Measurements from ENCODE around the gene SH3RF1.

SH3RF1 gene

DNA sequence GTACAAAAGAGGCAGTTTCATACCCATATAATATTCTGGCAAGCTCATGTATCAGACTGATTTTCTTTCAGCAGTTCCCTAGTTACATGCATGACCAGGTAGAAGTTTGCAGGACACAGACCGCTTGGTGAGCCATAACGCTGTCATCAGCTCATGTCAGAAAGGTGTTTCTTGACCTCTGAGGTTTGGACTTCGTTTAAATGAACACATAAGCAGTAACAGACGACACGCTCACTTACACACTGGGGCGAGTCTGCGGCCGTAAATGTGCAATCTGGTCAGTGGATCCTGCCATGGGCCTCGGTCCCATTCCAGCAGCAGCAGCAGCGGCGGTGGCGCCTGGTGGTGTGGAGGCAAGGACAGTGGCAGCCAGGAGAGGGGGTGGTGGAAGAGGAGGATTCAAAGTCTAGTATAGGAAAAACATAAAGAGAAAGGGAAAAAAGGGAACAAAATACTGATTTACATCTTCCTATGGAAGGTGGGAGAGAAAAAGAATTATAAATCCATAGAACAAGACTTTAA lies 148.8 kb downstream of the SH3RF1 start:
- TF ChIP-seq, protein P1, sequence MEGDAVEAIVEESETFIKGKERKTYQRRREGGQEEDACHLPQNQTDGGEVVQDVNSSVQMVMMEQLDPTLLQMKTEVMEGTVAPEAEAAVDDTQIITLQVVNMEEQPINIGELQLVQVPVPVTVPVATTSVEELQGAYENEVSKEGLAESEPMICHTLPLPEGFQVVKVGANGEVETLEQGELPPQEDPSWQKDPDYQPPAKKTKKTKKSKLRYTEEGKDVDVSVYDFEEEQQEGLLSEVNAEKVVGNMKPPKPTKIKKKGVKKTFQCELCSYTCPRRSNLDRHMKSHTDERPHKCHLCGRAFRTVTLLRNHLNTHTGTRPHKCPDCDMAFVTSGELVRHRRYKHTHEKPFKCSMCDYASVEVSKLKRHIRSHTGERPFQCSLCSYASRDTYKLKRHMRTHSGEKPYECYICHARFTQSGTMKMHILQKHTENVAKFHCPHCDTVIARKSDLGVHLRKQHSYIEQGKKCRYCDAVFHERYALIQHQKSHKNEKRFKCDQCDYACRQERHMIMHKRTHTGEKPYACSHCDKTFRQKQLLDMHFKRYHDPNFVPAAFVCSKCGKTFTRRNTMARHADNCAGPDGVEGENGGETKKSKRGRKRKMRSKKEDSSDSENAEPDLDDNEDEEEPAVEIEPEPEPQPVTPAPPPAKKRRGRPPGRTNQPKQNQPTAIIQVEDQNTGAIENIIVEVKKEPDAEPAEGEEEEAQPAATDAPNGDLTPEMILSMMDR (IDR thresholded peaks at IDR 0.05; ENCODE audit: control insufficient read depth, extremely low read depth, insufficient read depth), result no peak
- no peak for DNase-seq (ENCODE audit: low read depth)
- H3K4me3 ChIP-seq (ENCODE audit: low read depth, low read length), result no peak overlapping the region

DNA sequence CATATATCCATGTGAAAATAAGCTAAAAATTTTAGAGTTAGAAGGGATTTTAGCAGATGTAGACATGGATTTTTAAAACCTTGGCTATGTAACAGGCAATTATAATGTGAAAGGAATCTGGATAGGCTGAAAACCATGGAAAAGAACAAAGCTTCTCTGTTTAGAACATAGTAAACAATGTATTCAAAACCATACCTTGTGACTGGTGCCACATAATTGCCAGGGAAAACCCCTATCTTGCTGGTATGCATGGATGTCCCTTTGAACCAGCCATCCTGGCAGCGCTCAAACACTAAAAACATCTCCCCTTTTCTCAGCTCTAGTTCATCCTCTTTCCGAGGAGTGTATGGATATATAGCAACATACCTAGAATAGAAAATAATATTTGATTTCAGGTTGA lies 150.1 kb downstream of the SH3RF1 start:
- TF ChIP-seq, protein P1 (IDR thresholded peaks at IDR 0.05; ENCODE audit: control insufficient read depth, extremely low read depth, insufficient read depth), result no peak
- no peak for DNase-seq (ENCODE audit: low read depth)
- no peak overlapping the region for H3K4me3 ChIP-seq (ENCODE audit: low read depth, low read length)

DNA sequence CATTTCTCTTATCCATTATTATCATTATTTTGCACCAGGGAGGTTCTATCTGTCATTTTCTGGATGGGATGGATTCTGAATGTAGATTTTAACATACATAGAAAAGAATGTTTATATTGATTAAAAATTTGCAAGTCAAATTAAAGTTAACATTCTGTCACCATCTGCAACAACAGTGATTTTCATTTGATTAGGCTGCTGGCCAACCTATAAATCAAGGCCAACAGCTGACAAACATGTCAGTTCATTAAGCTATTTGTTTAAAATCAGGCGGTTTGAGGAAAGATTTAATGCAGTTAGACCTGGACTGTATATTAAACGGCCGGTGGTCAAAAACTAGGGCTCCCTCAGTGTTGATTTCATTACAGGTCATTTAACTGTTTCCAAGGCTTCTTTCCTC lies 151.2 kb downstream of the SH3RF1 start:
- DNase-seq (ENCODE audit: low read depth), result no peak
- TF ChIP-seq, protein P1 (IDR thresholded peaks at IDR 0.05; ENCODE audit: control insufficient read depth, extremely low read depth, insufficient read depth), result no peak
- no peak overlapping the region for H3K4me3 ChIP-seq (ENCODE audit: low read depth, low read length)

DNA sequence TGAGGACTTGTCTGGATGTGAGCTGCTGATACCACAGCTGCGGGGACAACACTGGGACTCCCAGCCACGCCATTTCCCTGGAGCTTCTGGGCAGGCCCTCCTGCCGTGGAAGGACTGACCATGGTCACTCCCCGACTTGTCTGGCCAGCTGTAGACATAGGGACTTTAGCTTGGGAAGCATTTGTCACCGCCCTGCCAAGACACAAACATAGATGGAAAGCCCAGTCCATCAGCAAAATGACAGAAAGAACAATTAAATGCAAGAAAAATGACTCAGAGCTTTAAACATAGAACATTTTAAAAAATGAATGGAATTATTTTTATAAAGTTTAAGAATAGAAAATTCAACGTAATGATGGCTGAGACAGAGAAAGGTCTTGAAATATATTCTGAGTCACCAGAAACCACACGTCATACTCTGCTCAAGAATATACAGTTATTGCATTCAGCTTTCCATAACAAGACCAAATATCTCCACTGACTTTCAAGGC lies 153.1 kb downstream of the SH3RF1 start:
- DNase-seq (ENCODE audit: low read depth), result no peak
- TF ChIP-seq, protein P1 (IDR thresholded peaks at IDR 0.05; ENCODE audit: control insufficient read depth, extremely low read depth, insufficient read depth), result no peak
- H3K4me3 ChIP-seq (ENCODE audit: low read depth, low read length), result no peak overlapping the region

DNA sequence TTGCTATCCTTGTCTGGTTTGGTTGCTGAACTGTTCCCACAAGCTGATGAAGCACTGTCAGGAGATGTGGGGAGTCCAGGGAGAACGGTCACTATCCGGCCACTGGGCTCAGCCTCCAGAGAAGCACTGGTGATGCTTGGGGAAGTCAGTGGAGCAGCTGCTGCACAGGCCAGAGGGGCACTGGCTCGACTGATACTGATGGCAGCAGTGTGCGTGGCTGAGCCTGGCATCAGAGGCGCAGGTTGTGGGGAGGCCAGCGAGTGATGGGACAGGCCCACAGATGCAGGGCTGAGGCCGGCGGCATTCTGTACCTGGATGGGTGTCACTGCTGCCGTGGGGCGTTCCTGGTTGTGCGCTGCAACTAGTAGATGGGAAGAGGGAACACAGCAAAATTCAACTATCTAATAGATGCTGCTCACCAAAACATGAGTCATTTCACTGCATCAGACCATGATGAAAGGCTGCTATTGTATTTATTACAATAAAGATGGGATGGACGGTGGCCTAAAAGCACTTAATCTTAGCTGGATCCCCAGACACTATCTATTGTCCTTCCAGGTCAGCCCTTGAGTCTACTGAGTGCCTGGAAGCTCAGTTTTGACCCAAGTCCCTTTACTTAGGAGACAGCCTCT lies 154.4 kb downstream of the SH3RF1 start:
- TF ChIP-seq, protein P1 (IDR thresholded peaks at IDR 0.05; ENCODE audit: control insufficient read depth, extremely low read depth, insufficient read depth), result no peak
- H3K4me3 ChIP-seq (ENCODE audit: low read depth, low read length), result no peak overlapping the region
- DNase-seq (ENCODE audit: low read depth), result no peak

DNA sequence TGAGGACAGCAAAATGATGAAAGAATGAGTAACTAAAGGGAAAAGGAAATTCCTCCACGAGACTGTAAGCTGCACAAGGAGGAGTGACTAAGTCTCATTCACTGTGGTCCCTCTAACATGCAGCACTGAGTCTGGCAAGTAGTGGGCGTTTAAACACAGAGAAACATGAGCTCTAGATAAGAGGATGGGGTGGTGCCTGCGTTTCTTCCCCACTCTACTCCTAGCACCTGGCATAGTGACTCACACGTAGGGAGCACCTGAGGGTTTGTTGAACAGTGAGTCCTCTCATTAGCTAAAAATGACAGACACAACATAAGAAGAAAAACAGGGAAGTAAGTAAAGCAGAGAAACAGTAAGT lies 154.9 kb downstream of the SH3RF1 start:
- TF ChIP-seq, protein P1 (IDR thresholded peaks at IDR 0.05; ENCODE audit: control insufficient read depth, extremely low read depth, insufficient read depth), result no peak
- H3K4me3 ChIP-seq (ENCODE audit: low read depth, low read length), result no peak overlapping the region
- DNase-seq (ENCODE audit: low read depth), result no peak

Measured in LNCaP clone FGC (cell line).